ENCODE results near the gene SDC3. TPM values are rescaled to one million over a fixed set of nuclear protein-coding genes. Genes with fewer than 3 reads are reported as not detected.

SDC3 gene
- total and polyA plus RNA-seq, 7 donors: 3.3 to 11.6 (median 6.8) TPM

DNA sequence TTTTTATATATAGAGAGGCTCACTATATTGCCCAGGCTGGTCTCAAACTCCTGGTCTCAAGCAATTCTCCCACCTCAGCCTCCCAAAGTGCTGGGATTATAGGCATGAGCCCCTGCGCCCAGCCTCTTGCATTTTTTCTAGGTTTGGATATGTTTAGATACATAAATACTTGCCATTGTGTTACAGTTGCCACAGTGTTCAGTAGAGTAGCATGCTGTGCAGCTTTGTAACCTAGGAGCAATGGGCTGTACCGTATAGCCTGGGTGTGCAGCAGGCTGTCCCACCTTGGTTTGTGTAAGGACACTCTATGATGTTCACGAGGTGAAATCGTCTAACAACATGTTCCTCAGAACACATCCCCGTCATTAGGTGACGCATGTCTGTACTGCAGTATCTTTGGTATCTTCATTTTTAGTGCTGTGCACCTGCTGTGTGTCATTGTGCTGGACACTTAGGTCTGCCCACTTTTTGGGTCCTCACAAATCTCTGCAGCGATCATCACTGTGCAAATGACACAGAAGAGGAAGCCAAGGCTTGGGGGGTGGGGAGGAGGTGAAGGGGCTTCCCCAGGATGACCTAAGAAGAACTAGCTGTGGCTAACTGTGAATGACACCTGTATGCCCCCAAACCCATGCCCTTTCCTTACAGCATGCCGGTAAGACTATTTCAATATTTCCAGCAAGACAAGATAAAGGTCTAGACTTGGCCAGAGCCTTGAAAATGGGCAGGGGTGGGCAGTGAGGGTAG is 44.5 kb downstream of the SDC3 start:
- ATAC-seq (no peak), DNase-seq (no peak)
- TF ChIP-seq, protein P1, sequence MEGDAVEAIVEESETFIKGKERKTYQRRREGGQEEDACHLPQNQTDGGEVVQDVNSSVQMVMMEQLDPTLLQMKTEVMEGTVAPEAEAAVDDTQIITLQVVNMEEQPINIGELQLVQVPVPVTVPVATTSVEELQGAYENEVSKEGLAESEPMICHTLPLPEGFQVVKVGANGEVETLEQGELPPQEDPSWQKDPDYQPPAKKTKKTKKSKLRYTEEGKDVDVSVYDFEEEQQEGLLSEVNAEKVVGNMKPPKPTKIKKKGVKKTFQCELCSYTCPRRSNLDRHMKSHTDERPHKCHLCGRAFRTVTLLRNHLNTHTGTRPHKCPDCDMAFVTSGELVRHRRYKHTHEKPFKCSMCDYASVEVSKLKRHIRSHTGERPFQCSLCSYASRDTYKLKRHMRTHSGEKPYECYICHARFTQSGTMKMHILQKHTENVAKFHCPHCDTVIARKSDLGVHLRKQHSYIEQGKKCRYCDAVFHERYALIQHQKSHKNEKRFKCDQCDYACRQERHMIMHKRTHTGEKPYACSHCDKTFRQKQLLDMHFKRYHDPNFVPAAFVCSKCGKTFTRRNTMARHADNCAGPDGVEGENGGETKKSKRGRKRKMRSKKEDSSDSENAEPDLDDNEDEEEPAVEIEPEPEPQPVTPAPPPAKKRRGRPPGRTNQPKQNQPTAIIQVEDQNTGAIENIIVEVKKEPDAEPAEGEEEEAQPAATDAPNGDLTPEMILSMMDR (IDR thresholded peaks at IDR 0.05): no peak
- no peaks in the 10 kb centered on the region for H3K4me1 ChIP-seq
- intact Hi-C loops (cut with DNase I): no loop called here
- H3K27ac ChIP-seq: no peak overlapping the region
- H3K27me3 ChIP-seq (ENCODE audit: insufficient read depth in 3 of 3, low read length in 2 of 3): no peaks in the 10 kb centered on the region
- WGBS, 3 donors: 78 to 86% (median 83%) methylated on average over 8 of the region's 8 CpGs
- no peaks in the 10 kb centered on the region for H3K36me3 ChIP-seq (ENCODE audit: insufficient read depth in 1 of 2, low read depth in 1 of 2)
- no peak overlapping the region for H3K4me3 ChIP-seq
- H3K9me3 ChIP-seq: no peaks in the 10 kb centered on the region

DNA sequence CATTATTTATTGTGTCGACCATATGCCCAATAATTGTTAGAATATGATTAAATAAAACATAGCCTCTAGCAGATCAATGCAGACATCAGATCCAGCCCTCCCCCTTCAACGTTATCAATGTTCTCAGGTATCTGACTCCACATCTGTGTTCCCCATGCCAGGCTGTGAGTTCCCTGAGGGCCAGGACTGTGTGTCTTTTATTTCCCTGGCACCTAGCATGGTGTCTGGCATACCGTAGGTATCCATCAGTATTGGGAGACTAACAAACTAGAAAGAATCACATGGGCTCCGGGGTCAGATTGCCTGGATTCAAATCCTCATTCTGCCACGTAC is 48.3 kb downstream of the SDC3 start:
- intact Hi-C loops (cut with DNase I): no loop called here
- H3K4me1 ChIP-seq: no peaks in the 10 kb centered on the region
- H3K27ac ChIP-seq: no peak overlapping the region
- WGBS, 3 donors: 87 to 97% (median 93%) methylated on average over 5 of the region's 5 CpGs
- TF ChIP-seq, protein P1 (IDR thresholded peaks at IDR 0.05): no peak
- DNase-seq (no peak), ATAC-seq (no peak)
- H3K36me3 ChIP-seq (ENCODE audit: insufficient read depth in 1 of 2, low read depth in 1 of 2): no peaks in the 10 kb centered on the region
- no peak overlapping the region for H3K4me3 ChIP-seq
- no peaks in the 10 kb centered on the region for H3K27me3 ChIP-seq (ENCODE audit: insufficient read depth in 3 of 3, low read length in 2 of 3)
- no peaks in the 10 kb centered on the region for H3K9me3 ChIP-seq

DNA sequence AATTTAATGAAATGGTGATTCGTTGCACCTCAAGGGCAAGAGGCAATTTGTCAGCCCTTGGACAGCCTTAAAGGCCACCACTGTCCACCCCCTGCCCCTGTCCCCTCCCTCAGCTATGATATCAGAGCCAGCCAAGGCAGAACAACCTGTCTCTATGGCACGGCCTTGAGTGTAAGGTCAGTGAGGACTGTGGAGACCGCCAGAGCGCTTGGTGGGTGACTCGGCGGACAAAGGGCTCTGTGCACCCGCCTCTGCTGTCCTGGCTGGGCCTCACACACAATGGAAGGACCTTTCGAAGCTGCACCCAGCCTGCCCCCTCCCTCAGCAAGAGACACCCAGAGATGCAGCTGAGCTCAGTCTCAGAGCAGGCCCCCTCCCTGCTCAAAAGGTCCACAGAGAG is 50.6 kb downstream of the SDC3 start:
- no peaks in the 10 kb centered on the region for H3K36me3 ChIP-seq (ENCODE audit: insufficient read depth in 1 of 2, low read depth in 1 of 2)
- DNase-seq: no peak
- no peak overlapping the region for H3K27ac ChIP-seq
- TF ChIP-seq, protein P1 (IDR thresholded peaks at IDR 0.05): no peak
- intact Hi-C loops (cut with DNase I): no loop called here
- WGBS, 3 donors: 93 to 96% (median 96%) methylated on average over 8 of the region's 8 CpGs
- no peaks in the 10 kb centered on the region for H3K9me3 ChIP-seq
- H3K27me3 ChIP-seq (ENCODE audit: insufficient read depth in 3 of 3, low read length in 2 of 3): no peaks in the 10 kb centered on the region
- no peaks in the 10 kb centered on the region for H3K4me1 ChIP-seq
- ATAC-seq: no peak
- no peak overlapping the region for H3K4me3 ChIP-seq

DNA sequence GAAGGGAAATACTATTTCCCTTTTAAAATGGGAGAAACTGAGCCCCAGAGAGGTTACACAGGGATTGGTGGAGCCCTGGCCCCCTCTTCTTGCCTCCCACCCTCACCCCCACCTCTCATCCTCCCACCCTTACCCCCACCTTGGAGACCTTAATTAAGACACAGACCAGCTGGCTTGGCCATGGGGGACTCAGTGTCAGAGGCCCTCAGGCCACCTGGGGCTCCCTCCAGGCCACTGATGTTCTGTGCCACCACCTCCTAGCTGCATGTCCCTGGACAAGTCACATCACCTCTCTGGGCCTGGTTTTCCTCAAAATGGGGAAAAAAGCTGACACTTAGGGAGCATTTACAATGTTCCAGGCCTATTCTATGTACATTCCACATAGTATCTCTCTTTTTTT is 51.5 kb downstream of the SDC3 start:
- no peak overlapping the region for H3K27ac ChIP-seq
- ATAC-seq (no peak), DNase-seq (no peak)
- H3K9me3 ChIP-seq: no peaks in the 10 kb centered on the region
- H3K27me3 ChIP-seq (ENCODE audit: insufficient read depth in 3 of 3, low read length in 2 of 3): no peaks in the 10 kb centered on the region
- H3K4me1 ChIP-seq: no peaks in the 10 kb centered on the region
- no peaks in the 10 kb centered on the region for H3K36me3 ChIP-seq (ENCODE audit: insufficient read depth in 1 of 2, low read depth in 1 of 2)
- TF ChIP-seq, protein P1 (IDR thresholded peaks at IDR 0.05): no peak
- intact Hi-C loops (cut with DNase I): no loop called here
- H3K4me3 ChIP-seq: no peak overlapping the region

DNA sequence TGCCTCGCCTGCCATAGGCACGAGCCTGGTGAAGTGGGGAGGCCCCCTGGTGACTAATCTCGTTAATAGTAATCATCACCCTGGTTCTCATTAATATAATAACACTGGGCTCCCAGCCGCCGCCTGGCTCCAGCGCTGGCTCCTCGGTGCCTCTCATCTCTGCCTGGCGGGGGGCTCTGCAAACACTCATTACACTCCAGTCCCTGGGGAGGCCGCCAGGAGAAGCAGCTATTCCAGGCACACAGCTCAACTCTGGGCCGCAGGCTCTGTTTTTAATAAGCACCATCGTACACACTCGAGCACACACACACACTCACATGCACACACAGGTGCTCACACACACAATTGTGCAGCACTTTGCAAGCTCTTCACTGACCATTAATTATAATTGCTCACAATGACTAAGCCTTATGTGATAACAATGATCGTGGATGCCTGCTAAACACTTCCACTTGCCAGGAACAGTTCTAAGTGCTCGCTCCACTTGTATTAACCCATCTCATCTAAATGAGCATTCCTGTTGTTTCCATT is 52.2 kb downstream of the SDC3 start:
- H3K4me3 ChIP-seq: no peak overlapping the region
- TF ChIP-seq, protein P1 (IDR thresholded peaks at IDR 0.05): no peak
- H3K4me1 ChIP-seq: no peaks in the 10 kb centered on the region
- no peaks in the 10 kb centered on the region for H3K36me3 ChIP-seq (ENCODE audit: insufficient read depth in 1 of 2, low read depth in 1 of 2)
- 48 to 57% (median 55%) methylated on average over 14 of the region's 14 CpGs for WGBS, 3 donors
- H3K9me3 ChIP-seq: no peaks in the 10 kb centered on the region
- DNase-seq (no peak), ATAC-seq (no peak)
- no peaks in the 10 kb centered on the region for H3K27me3 ChIP-seq (ENCODE audit: insufficient read depth in 3 of 3, low read length in 2 of 3)
- intact Hi-C loops (cut with DNase I): no loop called here
- no peak overlapping the region for H3K27ac ChIP-seq

Data from psoas muscle (tissue), 8 donors.